ENCODE data around the gene TMEM9. TPM values are rescaled to one million over a fixed set of nuclear protein-coding genes. Genes with fewer than 3 reads are reported as not detected.
A peak's percentile ranks its signal among the peaks of the same experiment; 100 is the strongest.

TMEM9 gene
- total and polyA plus RNA-seq, 9 of the 15 experiments (the other 6 are each of a cell fraction or from before 2014, with no cell fraction given): 30.4 to 107 (median 67.6) TPM

- TF ChIP-seq RREB1 (CRISPR knock-in tag; IDR thresholded peaks at IDR 0.05) (peak; percentile 37; the same call in 1 of the 2 replicates), SAFB2 (IDR thresholded peaks at IDR 0.05; ENCODE audit: borderline replicate concordance, low read depth, low read length, severe bottlenecking) (no peak), GTF2B (IDR thresholded peaks at IDR 0.05; ENCODE audit: extremely low read depth, insufficient read length) (no peak), ASH1L (IDR thresholded peaks at IDR 0.05; ENCODE audit: borderline replicate concordance, low read depth, partially characterized antibody) (no peak), ZNF239 (CRISPR knock-in tag; IDR thresholded peaks at IDR 0.05) (no peak), NR2C1 (IDR thresholded peaks at IDR 0.05) (no peak), NR2C1 (tag; IDR thresholded peaks at IDR 0.05) (peak; percentile 40; the same call in 1 of the 2 replicates), RBM17 (IDR thresholded peaks at IDR 0.05; ENCODE audit: borderline replicate concordance, low read depth, low read length) (no peak), TCF3 (CRISPR knock-in tag; IDR thresholded peaks at IDR 0.05) (peak; percentile 98), SIN3B (IDR thresholded peaks at IDR 0.05; ENCODE audit: low read depth) (peak; percentile 9; the same call in 1 of the 2 replicates), DIDO1 (tag; IDR thresholded peaks at IDR 0.05; ENCODE audit: low read depth) (no peak), RNF219 (CRISPR knock-in tag; IDR thresholded peaks at IDR 0.05) (no peak), ZNF444 (CRISPR knock-in tag; IDR thresholded peaks at IDR 0.05) (no peak), LARP7 (IDR thresholded peaks at IDR 0.05) (no peak), BHLHE40 (IDR thresholded peaks at IDR 0.05; ENCODE audit: low read length) (no peak), ZNF384 (IDR thresholded peaks at IDR 0.05; ENCODE audit: low read depth, low read length) (no peak), CREM (IDR thresholded peaks at IDR 0.05; ENCODE audit: low read depth) (peak; percentile 65), LCOR (CRISPR knock-in tag; IDR thresholded peaks at IDR 0.05) (no peak; the same call in 1 of the 2 replicates)
Observed at GRCh38 chr1:201153474-201154388, 543 bp downstream of the TMEM9 start (continued).

Data from K562 (cell line).